AG04450 (cell line): ENCODE data around the gene TMPRSS6. TPM values are rescaled to one million over a fixed set of nuclear protein-coding genes. Genes with fewer than 3 reads are reported as not detected.

Experiments used
- CTCF ChIA-PET: fragments of 300-600, 350-600 bp; formaldehyde crosslinking; extraction: SDS; loops from one replicate; lab custom pipeline; 2022; ENCODE audit warnings: antibody characterized with exemption, inconsistent platforms; lab: Charles Lee
- POLR2A ChIA-PET: fragments of 350-600 bp; formaldehyde crosslinking; extraction: SDS; loops from one replicate; lab custom pipeline; 2021; ENCODE audit warnings: antibody characterized with exemption, inconsistent platforms; lab: Yijun Ruan, JAX
- DNase-seq: peaks from one replicate; pipeline ENCODE4 v3.0.0-alpha.2; 2011; ENCODE audit warnings: low read depth, low spot score
- H3K27ac ChIP-seq: one replicate; pipeline ENCODE4 v1.5.1; 2012; ENCODE audit warnings: low read depth, low read length, control low read depth
- H3K27me3 ChIP-seq: one replicate; pipeline ENCODE4 v1.6.0; 2012; ENCODE audit warnings: low read length; ENCODE audit not compliant: control insufficient read depth, insufficient read depth
- H3K4me3 ChIP-seq: 2 replicates; pipeline ENCODE4 v1.5.1; 2011; ENCODE audit warnings: mild to moderate bottlenecking, low read depth, low read length, control low read depth
- H3K9me3 ChIP-seq: 2 replicates; pipeline ENCODE4 v1.5.1; 2012; ENCODE audit warnings: low read length; ENCODE audit not compliant: control insufficient read depth, insufficient read depth
- CTCF ChIP-seq: IDR thresholded peaks from 2 replicates; pipeline ENCODE4 v1.5.1; 2011; ENCODE audit warnings: low read depth, low read length, control low read depth, inconsistent platforms
- polyA minus RNA-seq: library from RNA; depleted of rRNA, polyadenylated mRNA; stranded (reverse); fragments of >200 nt; gene quantifications from 2 replicates; pipeline ENCODE4 v1.2.3, GENCODE V29; 2011; rRNA and poly(A)+ RNA removed
- polyA plus RNA-seq: library from polyadenylated mRNA; depleted of rRNA; stranded (reverse); fragments of >200 nt; gene quantifications from 2 replicates; pipeline ENCODE4 v1.2.3, GENCODE V29; 2011; rRNA removed

TMPRSS6 gene
- polyA plus RNA-seq (not detected in 2 replicates), polyA minus RNA-seq (not detected in 2 replicates)

GRCh38 chr22:37109242-37109917 is at the start of gene TMPRSS6:
TSS of gene TMPRSS6 (minus strand) at chr22:37109713. CDS start at chr22:37103417, 6,296 bp downstream.
- DNase-seq: no peak
- ChIA-PET POLR2A (no interaction called here), CTCF (no interaction called here)
- TF ChIP-seq CTCF: no peak
- Histone ChIP-seq H3K27ac (no peak within 1 kb of the TSS), H3K4me3 (no peak within 1 kb of the TSS), H3K9me3 (no peaks in the 10 kb centered on the region), H3K27me3 (peaks cover 24% of the 10 kb centered on the region)

GRCh38 chr22:37158963-37159290 is 49.4 kb upstream of the TMPRSS6 start:
- CTCF ChIA-PET: no interaction called here
- POLR2A ChIA-PET: no interaction called here
- no peak overlapping the region for H3K4me3 ChIP-seq
- no peak for TF ChIP-seq CTCF
- peaks cover 24% of the 10 kb centered on the region for H3K9me3 ChIP-seq
- DNase-seq: no peak
- no peak overlapping the region for H3K27ac ChIP-seq
- H3K27me3 ChIP-seq: peaks cover 21% of the 10 kb centered on the region

GRCh38 chr22:37157516-37158285 is 48.2 kb upstream of the TMPRSS6 start:
- Histone ChIP-seq H3K27me3 (peaks cover 11% of the 10 kb centered on the region), H3K27ac (no peak overlapping the region), H3K4me3 (no peak overlapping the region), H3K9me3 (peaks cover 24% of the 10 kb centered on the region)
- no peak for TF ChIP-seq CTCF
- CTCF ChIA-PET: interaction anchor here (0.8 to 1.8 kb wide), 2 partner anchors 9 to 42 kb away, joined by 4 to 5 read pairs; no protein-coding TSS in a partner anchor
- POLR2A ChIA-PET: no interaction called here
- DNase-seq: no peak

GRCh38 chr22:37156686-37157435 is 47.3 kb upstream of the TMPRSS6 start:
- CTCF ChIA-PET: interaction anchor here (0.8 to 1.8 kb wide), 2 partner anchors 43 to 103 kb away, joined by 3 to 5 read pairs; no protein-coding TSS in a partner anchor
- no peak overlapping the region for H3K4me3 ChIP-seq
- POLR2A ChIA-PET: interaction anchor here (0.6 kb wide), 1 partner anchor 864 kb away, joined by 5 read pairs; no protein-coding TSS in a partner anchor

More at GRCh38 chr22:37156686-37157435, 47.3 kb upstream of the TMPRSS6 start:
- Histone ChIP-seq H3K27ac (no peak overlapping the region), H3K9me3 (peaks cover 23% of the 10 kb centered on the region), H3K27me3 (peaks cover 14% of the 10 kb centered on the region)
- no peak for TF ChIP-seq CTCF
- no peak for DNase-seq
